ENCODE data around the gene KRTAP10-8. TPM values are rescaled to one million over a fixed set of nuclear protein-coding genes. Genes with fewer than 3 reads are reported as not detected.
A peak's percentile ranks its signal among the peaks of the same experiment; 100 is the strongest.

Gene KRTAP10-8
- total RNA-seq, 4 donors from 2014 or later = not detected

DNA sequence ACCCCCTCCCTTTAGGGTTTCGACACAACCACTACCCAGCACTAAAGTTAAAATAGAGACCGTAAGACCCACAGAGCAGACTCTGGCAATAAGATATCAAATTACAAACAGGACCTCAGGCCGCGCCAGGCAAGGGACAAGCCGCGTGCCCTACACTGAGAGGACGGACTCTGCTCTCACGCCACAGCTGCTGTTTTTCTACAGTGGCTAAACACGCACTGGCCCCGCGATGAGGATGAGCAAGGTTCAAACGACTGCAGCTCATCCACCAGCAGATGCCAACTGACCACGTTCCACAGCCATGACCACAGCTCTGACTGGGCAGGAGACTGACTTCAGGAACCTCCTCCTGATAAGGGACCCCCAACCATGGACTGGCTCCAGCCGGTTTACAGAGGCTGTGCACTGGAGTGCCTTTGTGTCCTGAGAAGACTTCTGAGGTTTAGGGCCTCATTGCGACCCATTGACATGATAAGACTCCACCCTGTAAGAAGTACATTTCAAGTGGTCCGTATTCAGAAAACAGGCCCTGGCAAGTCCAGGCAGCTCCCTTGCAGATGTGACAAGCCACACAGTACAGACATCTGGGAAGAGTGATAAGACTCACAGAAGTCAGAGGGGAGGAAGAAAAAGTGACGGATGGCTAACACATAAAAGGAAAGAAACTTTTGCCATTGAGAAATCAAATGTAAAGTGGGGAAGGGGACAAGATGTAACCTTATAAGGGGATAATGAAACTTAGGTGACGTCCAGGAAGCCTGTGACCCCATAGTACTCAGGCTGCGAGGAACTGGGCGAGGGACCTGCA lies 18.1 kb upstream of the KRTAP10-8 start:
- peaks cover 0 to 50% (median 0%) of the 10 kb centered on the region in 4 donors for H3K27me3 ChIP-seq
- H3K4me1 ChIP-seq = no peaks in the 10 kb centered on the region
- intact Hi-C loops (cut with DNase I) = no loop called here
- no peaks in the 10 kb centered on the region for H3K36me3 ChIP-seq
- H3K4me3 ChIP-seq = no peak overlapping the region
- WGBS = 79% methylated on average over 20 of the region's 20 CpGs
- no peak overlapping the region for H3K27ac ChIP-seq (replicated peaks in 1 of 4)
- DNase-seq (ENCODE audit: extremely low spot score) = peak; percentile 87
- TF ChIP-seq, protein P1, sequence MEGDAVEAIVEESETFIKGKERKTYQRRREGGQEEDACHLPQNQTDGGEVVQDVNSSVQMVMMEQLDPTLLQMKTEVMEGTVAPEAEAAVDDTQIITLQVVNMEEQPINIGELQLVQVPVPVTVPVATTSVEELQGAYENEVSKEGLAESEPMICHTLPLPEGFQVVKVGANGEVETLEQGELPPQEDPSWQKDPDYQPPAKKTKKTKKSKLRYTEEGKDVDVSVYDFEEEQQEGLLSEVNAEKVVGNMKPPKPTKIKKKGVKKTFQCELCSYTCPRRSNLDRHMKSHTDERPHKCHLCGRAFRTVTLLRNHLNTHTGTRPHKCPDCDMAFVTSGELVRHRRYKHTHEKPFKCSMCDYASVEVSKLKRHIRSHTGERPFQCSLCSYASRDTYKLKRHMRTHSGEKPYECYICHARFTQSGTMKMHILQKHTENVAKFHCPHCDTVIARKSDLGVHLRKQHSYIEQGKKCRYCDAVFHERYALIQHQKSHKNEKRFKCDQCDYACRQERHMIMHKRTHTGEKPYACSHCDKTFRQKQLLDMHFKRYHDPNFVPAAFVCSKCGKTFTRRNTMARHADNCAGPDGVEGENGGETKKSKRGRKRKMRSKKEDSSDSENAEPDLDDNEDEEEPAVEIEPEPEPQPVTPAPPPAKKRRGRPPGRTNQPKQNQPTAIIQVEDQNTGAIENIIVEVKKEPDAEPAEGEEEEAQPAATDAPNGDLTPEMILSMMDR (IDR thresholded peaks at IDR 0.05) = no peak
- TF ChIP-seq POLR2AphosphoS5 (IDR thresholded peaks at IDR 0.05) (no peak), EP300 (IDR thresholded peaks at IDR 0.05) (no peak), POLR2A (IDR thresholded peaks at IDR 0.05; ENCODE audit: low read depth) (no peak)
- H3K9me3 ChIP-seq = peaks cover 0 to 2% (median under 1%) of the 10 kb centered on the region in 4 donors

GRCh38 chr21:44594406-44594916 lies 17.4 kb upstream of the KRTAP10-8 start:
- DNase-seq (ENCODE audit: extremely low spot score) = peak; percentile 77
- Histone ChIP-seq H3K27me3 (peaks cover 0 to 49% (median 0%) of the 10 kb centered on the region in 4 donors), H3K4me3 (no peak overlapping the region), H3K36me3 (no peaks in the 10 kb centered on the region), H3K27ac (replicated peaks in 1 of 4) (no peak overlapping the region), H3K4me1 (no peaks in the 10 kb centered on the region), H3K9me3 (peaks cover 0 to 6% (median 1%) of the 10 kb centered on the region in 4 donors)
- intact Hi-C loops (cut with DNase I) = no loop called here
- WGBS = 90% methylated on average over 12 of the region's 12 CpGs
- no peak for TF ChIP-seq POLR2A (IDR thresholded peaks at IDR 0.05; ENCODE audit: low read depth)
- TF ChIP-seq, protein P1 (IDR thresholded peaks at IDR 0.05) = no peak
- TF ChIP-seq POLR2AphosphoS5 (IDR thresholded peaks at IDR 0.05) = no peak
- no peak for TF ChIP-seq EP300 (IDR thresholded peaks at IDR 0.05)

GRCh38 chr21:44595524-44595923 lies 16.4 kb upstream of the KRTAP10-8 start:
- TF ChIP-seq POLR2AphosphoS5 (IDR thresholded peaks at IDR 0.05) = no peak
- TF ChIP-seq, protein P1 (IDR thresholded peaks at IDR 0.05) = no peak
- TF ChIP-seq EP300 (IDR thresholded peaks at IDR 0.05) = no peak
- no peak for TF ChIP-seq POLR2A (IDR thresholded peaks at IDR 0.05; ENCODE audit: low read depth)
- no peak for DNase-seq (ENCODE audit: extremely low spot score)
- peaks cover 0 to 48% (median 0%) of the 10 kb centered on the region in 4 donors for H3K27me3 ChIP-seq
- H3K4me1 ChIP-seq = no peaks in the 10 kb centered on the region
- H3K36me3 ChIP-seq = no peaks in the 10 kb centered on the region
- H3K9me3 ChIP-seq = peaks cover 0 to 6% (median 1%) of the 10 kb centered on the region in 4 donors
- no peak overlapping the region for H3K27ac ChIP-seq (replicated peaks in 1 of 4)
- intact Hi-C loops (cut with DNase I) = no loop called here
- H3K4me3 ChIP-seq = no peak overlapping the region
- 69% methylated on average over 4 of the region's 6 CpGs for WGBS

- 85% methylated on average over 7 of the region's 9 CpGs for WGBS
- Histone ChIP-seq H3K4me3 (no peak overlapping the region), H3K27me3 (peaks cover 0 to 44% (median 0%) of the 10 kb centered on the region in 4 donors), H3K9me3 (peaks cover 0 to 6% (median 1%) of the 10 kb centered on the region in 4 donors), H3K27ac (replicated peaks in 1 of 4) (no peak overlapping the region), H3K4me1 (no peaks in the 10 kb centered on the region), H3K36me3 (no peaks in the 10 kb centered on the region)
- DNase-seq (ENCODE audit: extremely low spot score) = peak; percentile 89
- intact Hi-C loops (cut with DNase I) = no loop called here
- no peak for TF ChIP-seq POLR2A (IDR thresholded peaks at IDR 0.05; ENCODE audit: low read depth)
- TF ChIP-seq, protein P1 (IDR thresholded peaks at IDR 0.05) = no peak
- TF ChIP-seq POLR2AphosphoS5 (IDR thresholded peaks at IDR 0.05) = no peak
- TF ChIP-seq EP300 (IDR thresholded peaks at IDR 0.05) = no peak
Measured at GRCh38 chr21:44596068-44596725, 15.7 kb upstream of the KRTAP10-8 start.
